IPS DF 4.7 (cell line): ENCODE measurements around the gene HTRA3.

Source experiments
- DNase-seq: peaks from one replicate; pipeline ENCODE4 v3.0.0-alpha.2; 2013; ENCODE audit warnings: low spot score; ENCODE audit errors: extremely low read depth

The HTRA3 gene

GRCh38 chr4:8247047-8247930 lies 22.3 kb upstream of the HTRA3 start:
- no peak for DNase-seq

- DNase-seq = no peak
Measured at GRCh38 chr4:8248091-8248490, 21.5 kb upstream of the HTRA3 start.

DNA sequence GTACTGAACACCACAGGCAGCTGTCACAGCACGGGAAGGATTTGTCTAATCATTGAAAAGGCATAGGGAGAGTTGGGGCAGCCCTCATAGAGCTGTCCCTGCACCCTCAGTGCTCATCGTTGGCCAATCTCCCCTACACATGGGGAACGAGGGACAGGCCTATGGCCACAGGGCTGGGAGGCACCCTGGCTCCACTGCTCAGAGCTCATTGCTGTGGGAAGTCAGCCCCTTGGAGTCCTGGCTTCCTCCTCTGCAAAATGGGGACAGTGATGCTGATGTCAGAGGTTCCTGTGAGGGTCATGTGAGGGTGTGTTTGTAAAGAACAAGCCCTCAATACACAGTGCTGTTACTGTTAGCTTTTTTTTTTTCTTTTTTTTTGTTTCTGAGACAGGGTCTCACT lies 19.3 kb upstream of the HTRA3 start:
- DNase-seq = no peak

DNA sequence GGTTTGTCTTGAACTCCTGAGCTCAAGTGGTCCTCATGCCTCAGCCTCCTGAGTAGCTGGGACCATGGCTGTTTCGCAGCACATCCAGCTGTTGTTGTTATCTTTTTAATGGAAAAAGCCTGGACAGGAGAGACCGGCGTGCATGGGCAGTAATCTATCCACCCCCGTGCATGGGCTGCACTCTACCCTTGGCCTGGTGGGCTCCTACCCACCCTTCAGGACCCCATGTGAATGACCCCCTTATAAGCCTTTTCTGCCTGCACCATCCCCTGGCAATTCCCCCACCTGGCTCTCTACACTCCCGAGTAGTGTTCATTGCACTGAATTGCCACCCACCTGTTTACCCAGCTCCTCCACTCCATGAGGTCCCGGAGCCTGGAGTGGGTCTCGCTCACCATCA lies 18.9 kb upstream of the HTRA3 start:
- DNase-seq = no peak

DNA sequence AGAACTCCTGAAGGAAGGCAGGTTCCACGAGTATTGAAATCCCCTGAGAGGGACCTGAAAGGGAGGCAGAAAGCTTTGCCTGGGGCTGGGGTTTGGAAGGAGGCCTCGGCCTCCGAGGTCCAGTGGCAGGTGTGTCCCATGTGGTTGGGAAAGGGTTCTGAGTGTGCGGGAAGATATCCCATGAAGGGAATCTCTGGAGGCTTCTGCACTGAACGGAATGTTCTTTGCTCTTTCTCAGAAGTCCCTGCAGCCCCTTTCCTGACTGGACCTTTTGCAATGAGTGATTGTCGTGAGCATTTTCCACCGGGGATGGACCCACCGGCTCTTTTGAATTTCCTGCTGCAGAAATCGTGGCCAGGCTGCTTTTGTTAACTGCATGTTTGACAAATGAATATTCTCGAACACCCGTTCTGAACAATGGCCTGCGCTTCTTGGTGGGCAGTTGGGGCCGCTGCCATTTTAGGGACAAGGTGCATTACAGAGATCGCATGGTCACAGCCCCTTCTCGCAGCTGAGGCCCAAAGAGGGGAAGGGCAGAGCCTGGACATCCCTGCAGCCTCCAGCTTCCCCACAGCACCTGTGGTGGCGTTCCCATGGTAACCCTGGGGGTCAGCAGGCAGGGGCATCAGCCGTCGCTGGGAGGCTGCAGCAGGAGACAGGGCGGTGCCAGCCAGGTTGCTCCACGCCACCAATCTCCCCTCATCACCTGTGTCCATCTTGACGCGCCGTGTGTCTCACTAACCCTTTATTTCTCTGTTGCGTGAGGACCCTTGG lies 18.3 kb upstream of the HTRA3 start:
- no peak for DNase-seq

- DNase-seq = no peak
Measured at GRCh38 chr4:8252301-8253173, 17.0 kb upstream of the HTRA3 start.

GRCh38 chr4:8254076-8254475 lies 15.5 kb upstream of the HTRA3 start:
- DNase-seq = no peak

DNA sequence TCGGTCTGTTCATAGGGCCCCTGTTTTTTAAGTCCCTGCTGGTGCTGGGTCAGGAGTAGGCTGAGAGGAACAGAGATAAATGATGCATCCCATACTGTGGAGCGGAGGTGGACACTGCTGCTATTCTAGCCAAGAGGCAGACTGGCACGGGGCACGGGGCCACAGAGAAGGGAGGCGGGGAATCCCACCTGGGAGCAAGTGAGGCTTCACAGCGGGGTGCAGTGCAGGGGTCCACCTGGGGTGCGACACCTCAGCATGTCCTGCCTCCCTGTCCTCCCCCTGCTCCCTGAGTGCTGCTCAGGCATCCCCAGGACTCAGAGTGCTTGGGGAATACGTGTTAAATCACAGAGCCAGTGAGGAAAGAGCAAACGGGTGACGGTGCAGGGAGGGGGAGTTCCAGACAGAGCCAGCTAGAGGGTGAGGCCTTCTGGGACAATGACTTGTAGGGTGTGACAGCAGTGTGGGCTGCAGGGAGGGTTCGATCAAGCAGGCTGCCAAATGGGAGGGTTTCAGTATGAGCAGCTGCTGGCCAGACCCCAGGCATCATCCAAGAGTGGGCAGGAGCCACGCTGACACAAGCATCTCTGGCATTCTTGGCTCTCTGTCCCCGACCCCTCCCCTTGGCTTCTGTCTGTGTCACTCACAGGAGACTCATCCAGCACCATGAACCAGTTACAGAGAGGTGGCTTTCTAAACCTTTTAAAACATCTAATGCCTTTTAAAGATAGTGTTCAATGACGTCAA lies 13.7 kb upstream of the HTRA3 start:
- no peak for DNase-seq

DNA sequence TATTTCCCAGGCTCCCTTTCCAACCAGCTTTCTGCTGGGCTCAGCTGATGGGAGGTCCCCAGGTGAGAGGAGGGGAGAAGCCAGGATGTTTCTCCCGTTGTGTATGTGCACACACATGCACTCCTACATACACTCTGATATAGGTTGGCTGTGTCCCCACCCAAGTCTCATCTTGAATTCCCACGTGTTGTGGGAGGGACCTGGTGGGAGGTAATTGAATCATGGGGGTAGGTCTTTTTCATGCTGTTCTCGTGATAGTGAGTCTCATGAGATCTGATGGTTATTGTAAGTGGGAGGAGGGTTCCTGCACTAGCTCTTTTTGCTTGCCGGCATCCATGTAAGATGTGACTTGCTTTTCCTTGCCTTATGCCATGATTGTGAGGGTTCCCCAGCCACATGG lies 11.7 kb upstream of the HTRA3 start:
- DNase-seq = no peak

DNA sequence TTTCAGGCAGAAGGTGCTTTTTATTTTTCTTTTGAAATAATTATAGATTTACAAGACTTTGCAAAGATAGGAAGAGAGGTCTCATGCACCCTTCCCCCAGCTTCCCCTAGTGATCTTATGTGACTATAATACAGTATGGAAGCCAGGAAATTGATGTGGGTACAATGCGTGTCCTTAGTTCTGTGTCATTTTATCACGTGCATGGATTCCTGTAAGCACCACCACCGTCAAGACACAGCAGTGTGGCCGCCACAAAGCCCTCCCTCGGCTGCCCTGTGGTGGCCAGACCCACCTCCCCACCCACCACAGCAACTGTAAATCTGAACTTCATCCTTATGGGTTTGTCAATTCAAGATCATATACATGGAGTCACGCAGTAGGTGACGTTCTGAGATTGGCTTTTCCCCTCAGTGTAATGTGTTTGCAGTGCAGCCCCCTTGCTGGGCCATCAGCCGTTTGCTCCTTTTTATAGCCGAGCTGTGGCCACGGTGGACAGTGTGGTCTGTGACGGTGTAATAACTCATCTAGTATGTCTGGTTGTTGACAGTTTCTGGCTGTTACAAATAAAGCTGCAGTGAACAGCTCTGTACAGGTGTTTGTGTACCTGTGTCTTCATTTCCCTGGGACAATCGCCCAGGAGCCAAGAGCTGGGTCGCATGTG lies 10.9 kb upstream of the HTRA3 start:
- DNase-seq = no peak

- DNase-seq = no peak
Measured at GRCh38 chr4:8259743-8260430, 9.7 kb upstream of the HTRA3 start.

DNA sequence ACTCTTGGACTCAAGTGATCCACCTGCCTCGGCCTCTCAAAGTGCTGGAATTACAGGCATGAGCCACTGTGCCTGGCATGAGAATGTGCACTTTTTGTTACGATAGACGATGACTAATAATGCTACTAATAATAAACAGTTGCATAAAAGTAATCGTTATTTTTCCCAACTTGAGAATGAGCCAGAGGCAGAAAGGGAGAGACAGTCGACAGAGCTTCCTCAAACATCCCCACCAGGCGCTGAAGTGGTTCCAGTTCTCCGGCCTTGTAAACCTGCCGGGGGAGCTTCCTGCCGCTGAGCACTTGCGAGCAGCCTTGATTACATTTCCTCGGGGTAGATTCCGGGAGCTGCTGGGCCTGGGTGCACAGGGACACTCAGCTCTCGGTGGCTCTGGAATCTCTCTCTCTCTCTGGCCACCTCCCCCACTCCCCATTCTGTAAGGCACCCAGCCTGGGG lies 8.9 kb upstream of the HTRA3 start:
- DNase-seq = no peak

DNA sequence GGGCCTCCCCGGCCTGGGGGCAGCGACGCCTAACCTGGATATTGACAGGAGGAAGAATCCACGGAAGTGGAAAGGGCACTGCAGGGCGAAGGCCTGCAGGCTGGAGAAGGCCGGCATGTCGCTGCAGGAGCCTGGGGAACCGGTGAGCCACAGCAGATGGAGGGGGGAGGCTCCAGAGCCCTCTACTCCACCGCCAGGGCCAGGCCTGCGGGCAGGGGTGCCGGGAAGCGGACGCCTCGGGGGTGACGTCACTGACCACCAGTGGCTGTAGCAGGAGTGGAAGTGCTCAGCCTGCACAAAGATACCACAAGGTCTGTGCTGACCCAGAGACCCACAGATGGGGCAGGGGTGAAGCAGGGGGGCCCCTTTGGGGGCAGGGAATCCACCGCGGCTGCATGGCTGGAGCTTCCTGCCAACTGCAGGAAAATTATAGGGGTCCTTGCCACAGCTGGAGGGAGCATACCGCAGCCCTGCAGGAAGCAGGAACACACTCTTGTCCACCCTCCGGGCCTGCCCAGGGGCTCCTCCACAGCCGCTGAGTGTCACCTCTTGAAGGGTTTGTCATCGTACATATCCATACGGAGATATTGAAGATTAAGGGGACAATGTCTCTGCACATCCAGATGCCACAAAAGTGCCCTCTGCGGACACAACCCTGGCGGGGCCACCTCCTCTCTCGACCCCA lies 7.6 kb upstream of the HTRA3 start:
- no peak for DNase-seq

- DNase-seq = no peak
Measured at GRCh38 chr4:8262637-8263322, 6.8 kb upstream of the HTRA3 start.

DNA sequence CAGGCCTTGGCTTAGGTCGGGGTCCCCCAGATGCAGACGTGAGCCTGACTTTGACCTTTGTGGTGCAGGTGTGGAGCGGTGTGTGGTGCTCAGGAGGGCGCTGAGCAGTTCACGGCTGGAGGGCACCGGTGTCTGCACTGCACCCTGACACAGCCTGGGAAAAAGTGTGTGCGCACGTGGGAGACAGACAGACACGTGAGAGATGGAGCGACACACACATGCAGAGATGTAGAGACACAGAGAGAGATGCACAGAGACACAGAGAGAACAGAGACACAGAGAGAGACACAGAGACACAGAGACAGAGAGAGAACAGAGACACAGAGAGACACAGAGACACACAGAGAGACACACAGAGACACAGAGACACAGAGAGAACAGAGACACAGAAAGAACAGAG lies 6.2 kb upstream of the HTRA3 start:
- DNase-seq = no peak

- no peak for DNase-seq
Measured at GRCh38 chr4:8264106-8264505, 5.4 kb upstream of the HTRA3 start.

DNA sequence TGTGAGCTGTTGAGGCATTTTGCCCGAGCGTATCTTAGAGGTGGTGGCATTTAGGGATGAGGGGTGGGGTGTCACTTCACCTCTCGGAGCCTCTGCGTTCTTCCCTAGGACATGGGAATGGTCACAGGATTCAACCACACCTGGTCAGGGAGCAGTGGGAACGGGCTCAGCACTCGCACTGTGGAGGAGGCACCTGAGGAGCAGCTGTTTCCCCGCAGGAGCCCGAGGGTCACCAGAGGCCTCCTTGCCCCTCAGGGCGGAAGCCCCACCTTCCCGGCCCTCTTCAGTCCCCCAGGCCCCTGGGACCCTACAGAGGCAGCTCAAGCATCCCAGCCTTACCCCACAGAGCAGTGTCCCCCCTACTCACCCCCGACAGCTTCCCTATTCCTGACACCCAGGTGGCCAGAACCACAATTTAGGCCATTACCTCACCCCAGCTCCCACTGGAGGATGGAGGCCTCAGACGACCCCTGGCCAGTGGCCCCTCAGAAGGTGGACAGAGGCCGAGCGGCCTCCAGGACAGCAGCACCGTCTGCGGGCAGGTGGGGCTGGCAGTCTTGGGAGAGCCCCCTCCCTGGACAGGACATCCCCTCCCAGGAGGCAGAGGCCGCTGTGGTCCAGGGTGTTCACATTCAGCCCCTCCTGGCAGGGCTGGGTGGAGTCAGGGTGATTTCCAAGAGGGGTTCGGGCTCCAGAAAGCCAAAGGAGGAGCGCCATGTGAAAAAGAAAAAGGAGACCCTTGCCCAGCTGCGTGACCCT lies 4.2 kb upstream of the HTRA3 start:
- no peak for DNase-seq

DNA sequence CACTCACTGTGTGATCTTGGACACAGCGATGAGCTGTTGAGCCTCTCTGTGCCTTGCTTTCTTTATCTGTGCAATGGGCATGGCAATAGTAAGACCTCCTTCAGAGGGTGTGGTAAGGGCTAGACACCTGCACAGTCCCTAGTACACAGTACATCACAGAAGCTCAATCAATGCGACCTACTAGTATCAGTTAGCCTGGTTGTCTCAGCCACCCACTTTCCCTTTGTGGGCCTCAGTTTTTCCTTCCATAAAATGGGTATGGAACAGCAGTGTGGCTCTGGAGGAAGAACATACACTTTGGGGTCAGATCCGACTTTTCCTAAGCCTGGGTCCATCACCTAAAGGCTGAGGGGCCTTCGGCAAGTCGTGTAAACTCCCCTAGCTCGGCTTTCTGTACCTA lies 3.5 kb upstream of the HTRA3 start:
- DNase-seq = no peak
